ENCODE data around the gene ADGRA1. TPM values are rescaled to one million over a fixed set of nuclear protein-coding genes. Genes with fewer than 3 reads are reported as not detected.

The ADGRA1 gene
- total and polyA plus RNA-seq, 3 experiments from 2014 or later, result not detected

DNA sequence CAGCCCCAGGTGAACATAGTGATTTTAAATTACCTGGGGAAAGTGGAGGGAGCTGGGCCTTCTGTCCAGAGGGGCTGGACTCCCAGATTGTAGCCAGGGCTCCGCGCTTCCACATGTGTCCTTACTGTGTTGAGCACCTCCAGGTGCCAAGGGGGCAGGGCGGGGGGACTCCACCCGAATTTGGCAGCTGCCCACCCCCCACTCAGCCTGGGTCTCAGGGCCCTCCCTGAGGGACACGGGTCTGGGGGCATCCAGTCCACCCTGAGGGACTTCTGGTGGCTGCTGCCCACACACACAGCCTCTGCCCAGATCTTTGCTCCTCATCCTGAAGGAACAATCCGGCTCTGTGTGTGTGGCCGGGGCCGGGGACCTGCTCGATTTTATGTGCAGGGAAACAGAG, 28.2 kb upstream of the ADGRA1 start:
- no peaks in the 10 kb centered on the region for H3K36me3 Mint-ChIP-seq
- H3K27ac Mint-ChIP-seq, result no peak overlapping the region

GRCh38 chr10:133060022-133060421, 27.7 kb upstream of the ADGRA1 start:
- H3K36me3 ChIP-seq (ENCODE audit: insufficient read depth, low read length), result no peaks in the 10 kb centered on the region
- peaks cover 12 to 19% (median 12%) of the 10 kb centered on the region in 3 donors for H3K4me1 Mint-ChIP-seq
- CTCF ChIA-PET, result no interaction called here
- H3K4me3 ChIP-seq (ENCODE audit: low read length), result no peak overlapping the region
- POLR2A ChIA-PET, result no interaction called here
- H3K9me3 Mint-ChIP-seq, result no peaks in the 10 kb centered on the region
- H3K27ac Mint-ChIP-seq, result peak overlapping the region in 1 of 8 donors; percentile 63
- H3K9me3 ChIP-seq (ENCODE audit: low read length), result no peaks in the 10 kb centered on the region
- peak overlapping the region in 1 of 7 donors; percentile 18 for H3K4me3 Mint-ChIP-seq
- H3K27me3 ChIP-seq (ENCODE audit: insufficient read depth, low read length, poor library complexity, severe bottlenecking), result no peaks in the 10 kb centered on the region
- DNase-seq, result no peak
- H3K36me3 Mint-ChIP-seq, result no peaks in the 10 kb centered on the region
- H3K27ac ChIP-seq (ENCODE audit: low read depth, low read length), result no peak overlapping the region
- peaks cover 0 to 10% of the 10 kb centered on the region in 2 donors for H3K27me3 Mint-ChIP-seq
- H3K4me1 ChIP-seq (ENCODE audit: insufficient read depth, low read length), result peaks cover 9% of the 10 kb centered on the region

More for the DNA sequence above, 28.2 kb upstream of the ADGRA1 start:
- Mint-ChIP-seq H3K9me3 (no peaks in the 10 kb centered on the region), H3K4me3 (peak overlapping the region in 1 of 7 donors; percentile 18), H3K4me1 (peaks cover 12 to 19% (median 12%) of the 10 kb centered on the region in 3 donors), H3K27me3 (peaks cover 0 to 10% of the 10 kb centered on the region in 2 donors)
- H3K4me1 ChIP-seq (ENCODE audit: insufficient read depth, low read length), result peaks cover 9% of the 10 kb centered on the region
- H3K27ac ChIP-seq (ENCODE audit: low read depth, low read length), result no peak overlapping the region
- H3K36me3 ChIP-seq (ENCODE audit: insufficient read depth, low read length), result no peaks in the 10 kb centered on the region
- DNase-seq, result no peak
- H3K9me3 ChIP-seq (ENCODE audit: low read length), result no peaks in the 10 kb centered on the region
- no peaks in the 10 kb centered on the region for H3K27me3 ChIP-seq (ENCODE audit: insufficient read depth, low read length, poor library complexity, severe bottlenecking)
- H3K4me3 ChIP-seq (ENCODE audit: low read length), result no peak overlapping the region
- ChIA-PET CTCF (no interaction called here), POLR2A (no interaction called here)

DNA sequence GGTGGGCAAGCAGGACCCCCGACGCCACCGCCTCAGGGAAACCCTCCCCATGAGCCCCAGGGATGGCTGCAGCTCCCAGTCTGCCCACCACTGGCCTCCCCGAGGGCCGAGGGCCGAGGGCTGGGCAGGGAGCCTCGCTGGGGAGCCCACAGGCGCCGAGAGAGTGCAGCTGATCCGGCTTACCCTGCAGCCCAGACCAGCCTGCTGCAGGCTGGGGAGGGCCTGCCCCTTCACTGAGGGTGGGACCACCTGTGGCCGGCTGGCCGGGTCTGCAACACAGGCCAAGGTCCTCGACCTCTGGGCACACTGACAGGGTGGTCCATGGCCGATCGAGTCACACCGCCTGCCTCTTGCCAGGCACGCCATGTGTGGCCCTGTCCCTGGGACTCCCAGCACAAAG, 27.3 kb upstream of the ADGRA1 start:
- POLR2A ChIA-PET, result no interaction called here
- peaks cover 12 to 19% (median 12%) of the 10 kb centered on the region in 3 donors for H3K4me1 Mint-ChIP-seq
- Histone ChIP-seq H3K27ac (ENCODE audit: low read depth, low read length) (no peak overlapping the region), H3K4me1 (ENCODE audit: insufficient read depth, low read length) (peaks cover 9% of the 10 kb centered on the region), H3K27me3 (ENCODE audit: insufficient read depth, low read length, poor library complexity, severe bottlenecking) (no peaks in the 10 kb centered on the region), H3K9me3 (ENCODE audit: low read length) (no peaks in the 10 kb centered on the region), H3K36me3 (ENCODE audit: insufficient read depth, low read length) (no peaks in the 10 kb centered on the region), H3K4me3 (ENCODE audit: low read length) (no peak overlapping the region)
- H3K36me3 Mint-ChIP-seq, result no peaks in the 10 kb centered on the region
- no peak overlapping the region for H3K27ac Mint-ChIP-seq
- DNase-seq, result no peak
- CTCF ChIA-PET, result no interaction called here
- no peaks in the 10 kb centered on the region for H3K9me3 Mint-ChIP-seq
- peaks cover 0 to 10% of the 10 kb centered on the region in 2 donors for H3K27me3 Mint-ChIP-seq
- H3K4me3 Mint-ChIP-seq, result no peak overlapping the region

- peaks cover 0 to 10% of the 10 kb centered on the region in 2 donors for H3K27me3 Mint-ChIP-seq
- peaks cover 12 to 19% (median 12%) of the 10 kb centered on the region in 3 donors for H3K4me1 Mint-ChIP-seq
- Histone ChIP-seq H3K4me1 (ENCODE audit: insufficient read depth, low read length) (peaks cover 9% of the 10 kb centered on the region), H3K9me3 (ENCODE audit: low read length) (no peaks in the 10 kb centered on the region), H3K27ac (ENCODE audit: low read depth, low read length) (no peak overlapping the region), H3K36me3 (ENCODE audit: insufficient read depth, low read length) (no peaks in the 10 kb centered on the region), H3K27me3 (ENCODE audit: insufficient read depth, low read length, poor library complexity, severe bottlenecking) (no peaks in the 10 kb centered on the region), H3K4me3 (ENCODE audit: low read length) (no peak overlapping the region)
- CTCF ChIA-PET, result no interaction called here
- no peaks in the 10 kb centered on the region for H3K36me3 Mint-ChIP-seq
- DNase-seq, result no peak
- no peak overlapping the region for H3K27ac Mint-ChIP-seq
- H3K9me3 Mint-ChIP-seq, result no peaks in the 10 kb centered on the region
- POLR2A ChIA-PET, result no interaction called here
- H3K4me3 Mint-ChIP-seq, result no peak overlapping the region
These were observed 26.8 kb upstream of the ADGRA1 start for GRCh38 chr10:133060881-133061280.

DNA sequence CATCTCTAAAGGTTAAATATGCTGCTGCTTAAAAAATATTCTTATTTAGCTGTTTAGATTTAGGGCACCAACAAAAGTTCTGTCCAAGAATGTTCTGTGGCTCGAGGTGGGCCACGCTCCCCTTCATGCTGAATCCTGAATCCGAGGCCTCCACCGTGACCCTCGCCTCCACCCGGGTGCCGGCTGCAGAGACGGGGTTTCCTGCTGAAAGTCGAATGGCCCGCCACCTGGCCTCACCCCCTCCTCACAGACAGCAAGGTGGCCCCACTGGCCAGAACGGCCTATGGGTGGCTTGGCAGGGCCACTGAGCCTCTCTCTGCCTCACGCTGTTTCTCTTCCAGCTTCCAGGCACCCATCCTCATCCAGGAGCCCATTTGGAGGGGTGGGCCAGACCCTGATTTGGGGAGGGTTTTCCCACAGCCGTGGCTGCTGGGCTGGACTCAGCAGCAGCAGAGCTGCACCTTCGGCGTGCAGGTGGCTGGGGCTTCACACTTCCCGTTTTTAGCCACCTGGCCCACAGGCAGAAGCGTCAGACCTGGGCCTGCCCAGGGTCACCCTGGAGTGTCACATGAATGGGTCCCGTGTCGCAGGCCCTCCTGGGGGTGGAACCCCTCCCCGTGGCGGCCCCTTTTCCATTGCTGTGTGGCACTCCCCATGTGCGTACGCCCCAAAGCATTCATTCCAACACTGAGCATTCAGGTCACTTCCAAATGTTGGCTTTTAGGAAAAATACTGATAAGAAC, 26.3 kb upstream of the ADGRA1 start:
- Mint-ChIP-seq H3K9me3 (no peaks in the 10 kb centered on the region), H3K27me3 (peaks cover 0 to 8% of the 10 kb centered on the region in 2 donors), H3K4me3 (no peak overlapping the region), H3K36me3 (no peaks in the 10 kb centered on the region), H3K27ac (no peak overlapping the region), H3K4me1 (peaks cover 12 to 19% (median 12%) of the 10 kb centered on the region in 3 donors)
- no peak overlapping the region for H3K4me3 ChIP-seq (ENCODE audit: low read length)
- ChIA-PET POLR2A (no interaction called here), CTCF (no interaction called here)
- no peaks in the 10 kb centered on the region for H3K9me3 ChIP-seq (ENCODE audit: low read length)
- H3K36me3 ChIP-seq (ENCODE audit: insufficient read depth, low read length), result no peaks in the 10 kb centered on the region
- H3K27me3 ChIP-seq (ENCODE audit: insufficient read depth, low read length, poor library complexity, severe bottlenecking), result no peaks in the 10 kb centered on the region
- no peak for DNase-seq
- no peak overlapping the region for H3K27ac ChIP-seq (ENCODE audit: low read depth, low read length)
- peaks cover 9% of the 10 kb centered on the region for H3K4me1 ChIP-seq (ENCODE audit: insufficient read depth, low read length)

- H3K9me3 ChIP-seq (ENCODE audit: low read length), result no peaks in the 10 kb centered on the region
- no peak overlapping the region for H3K27ac ChIP-seq (ENCODE audit: low read depth, low read length)
- Mint-ChIP-seq H3K4me1 (peaks cover 12 to 17% (median 12%) of the 10 kb centered on the region in 3 donors), H3K4me3 (no peak overlapping the region), H3K9me3 (no peaks in the 10 kb centered on the region), H3K36me3 (no peaks in the 10 kb centered on the region), H3K27me3 (peaks cover 0 to 7% of the 10 kb centered on the region in 2 donors), H3K27ac (no peak overlapping the region)
- H3K36me3 ChIP-seq (ENCODE audit: insufficient read depth, low read length), result no peaks in the 10 kb centered on the region
- no peaks in the 10 kb centered on the region for H3K27me3 ChIP-seq (ENCODE audit: insufficient read depth, low read length, poor library complexity, severe bottlenecking)
- ChIA-PET CTCF (no interaction called here), POLR2A (no interaction called here)
- DNase-seq, result no peak
- H3K4me1 ChIP-seq (ENCODE audit: insufficient read depth, low read length), result peaks cover 9% of the 10 kb centered on the region
- H3K4me3 ChIP-seq (ENCODE audit: low read length), result no peak overlapping the region
These were observed 25.6 kb upstream of the ADGRA1 start for GRCh38 chr10:133062085-133062484.

DNA sequence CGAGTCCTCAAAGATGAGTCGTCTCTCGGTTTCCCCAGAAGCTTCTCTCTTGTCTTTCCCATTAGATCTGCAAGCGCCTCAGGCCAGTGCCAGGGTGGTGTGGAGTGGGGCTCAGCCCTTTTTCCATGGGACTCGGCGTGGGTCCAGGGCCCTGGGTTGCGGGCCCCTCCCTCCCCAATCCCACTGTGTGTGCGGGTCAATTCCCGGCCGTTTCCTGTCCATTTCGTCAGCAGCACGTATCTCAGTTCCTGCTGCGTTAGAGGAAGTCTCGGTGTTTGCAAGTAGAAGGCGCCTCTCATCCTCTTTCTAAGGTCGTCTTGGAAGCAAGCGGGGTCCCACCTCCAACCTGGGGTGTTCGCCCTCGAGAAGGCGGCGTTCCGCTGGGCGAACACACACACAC, 25.1 kb upstream of the ADGRA1 start:
- Mint-ChIP-seq H3K27me3 (peaks cover 0 to 4% of the 10 kb centered on the region in 2 donors), H3K4me1 (peaks cover 10 to 13% (median 12%) of the 10 kb centered on the region in 3 donors), H3K4me3 (no peak overlapping the region), H3K36me3 (no peaks in the 10 kb centered on the region), H3K9me3 (no peaks in the 10 kb centered on the region), H3K27ac (no peak overlapping the region)
- ChIA-PET POLR2A (no interaction called here), CTCF (no interaction called here)
- Histone ChIP-seq H3K36me3 (ENCODE audit: insufficient read depth, low read length) (no peaks in the 10 kb centered on the region), H3K4me3 (ENCODE audit: low read length) (no peak overlapping the region), H3K27ac (ENCODE audit: low read depth, low read length) (no peak overlapping the region), H3K27me3 (ENCODE audit: insufficient read depth, low read length, poor library complexity, severe bottlenecking) (no peaks in the 10 kb centered on the region), H3K9me3 (ENCODE audit: low read length) (no peaks in the 10 kb centered on the region), H3K4me1 (ENCODE audit: insufficient read depth, low read length) (peaks cover 9% of the 10 kb centered on the region)
- DNase-seq, result no peak

DNA sequence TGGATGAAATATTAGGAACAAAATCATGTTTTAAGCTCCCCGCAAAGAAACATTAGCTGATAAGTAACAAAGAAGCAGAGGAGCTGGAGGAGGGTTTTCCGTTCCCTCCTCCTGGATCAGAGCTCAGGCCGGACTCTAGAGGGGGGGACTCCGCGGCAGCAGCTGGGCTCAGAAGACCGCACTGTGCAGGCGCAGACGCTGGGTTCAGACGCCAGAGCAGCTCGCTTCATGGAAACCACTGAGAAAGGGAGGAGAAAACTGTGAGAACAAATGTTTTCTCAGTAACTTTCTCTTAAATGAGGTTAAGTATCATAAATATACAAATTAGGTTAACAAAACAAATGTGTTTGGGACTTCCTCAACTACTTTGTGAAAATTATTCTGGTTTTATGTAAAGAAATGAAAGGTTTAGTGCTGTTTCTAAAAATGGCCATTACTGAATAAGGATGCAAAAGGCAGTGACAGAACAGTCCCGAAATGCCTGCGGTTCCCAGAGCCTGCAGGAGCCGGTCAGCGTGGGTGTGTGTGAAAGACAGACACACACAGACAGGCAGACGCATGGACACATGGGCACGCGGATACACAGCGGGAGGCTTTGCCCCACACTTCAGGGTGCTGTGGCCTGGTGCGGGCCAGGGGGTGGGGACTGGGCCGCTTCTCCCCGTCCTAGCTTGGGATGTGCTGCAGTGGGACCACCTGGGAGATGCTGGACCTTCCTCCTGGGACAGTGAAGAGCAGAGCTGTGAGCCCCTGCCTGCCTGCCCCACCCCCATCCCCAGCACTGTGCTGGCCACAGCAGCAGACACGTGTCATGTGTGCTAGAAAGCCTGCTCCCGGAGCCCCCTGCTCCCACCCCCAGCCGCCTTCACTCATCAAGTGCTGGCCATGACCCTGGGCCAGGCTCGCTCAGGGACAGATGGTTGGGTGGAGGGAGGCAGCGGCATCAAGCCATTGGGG, 20.3 kb upstream of the ADGRA1 start:
- Histone ChIP-seq H3K9me3 (ENCODE audit: low read length) (no peaks in the 10 kb centered on the region), H3K4me3 (ENCODE audit: low read length) (no peak overlapping the region), H3K27me3 (ENCODE audit: insufficient read depth, low read length, poor library complexity, severe bottlenecking) (no peaks in the 10 kb centered on the region), H3K4me1 (ENCODE audit: insufficient read depth, low read length) (no peaks in the 10 kb centered on the region), H3K27ac (ENCODE audit: low read depth, low read length) (no peak overlapping the region), H3K36me3 (ENCODE audit: insufficient read depth, low read length) (no peaks in the 10 kb centered on the region)
- Mint-ChIP-seq H3K9me3 (no peaks in the 10 kb centered on the region), H3K4me3 (no peak overlapping the region), H3K4me1 (no peaks in the 10 kb centered on the region), H3K27me3 (peaks cover 0 to 5% of the 10 kb centered on the region in 2 donors), H3K27ac (no peak overlapping the region), H3K36me3 (no peaks in the 10 kb centered on the region)
- DNase-seq, result no peak
- ChIA-PET CTCF (no interaction called here), POLR2A (no interaction called here)
